ENCODE results near the gene MMEL1. TPM values are rescaled to one million over a fixed set of nuclear protein-coding genes. Genes with fewer than 3 reads are reported as not detected.

MMEL1 gene
- total and polyA plus RNA-seq, 2 of the 13 experiments (the other 11 are each of a cell fraction or from before 2014, with no cell fraction given) = 0.48 TPM; not detected in 1

DNA sequence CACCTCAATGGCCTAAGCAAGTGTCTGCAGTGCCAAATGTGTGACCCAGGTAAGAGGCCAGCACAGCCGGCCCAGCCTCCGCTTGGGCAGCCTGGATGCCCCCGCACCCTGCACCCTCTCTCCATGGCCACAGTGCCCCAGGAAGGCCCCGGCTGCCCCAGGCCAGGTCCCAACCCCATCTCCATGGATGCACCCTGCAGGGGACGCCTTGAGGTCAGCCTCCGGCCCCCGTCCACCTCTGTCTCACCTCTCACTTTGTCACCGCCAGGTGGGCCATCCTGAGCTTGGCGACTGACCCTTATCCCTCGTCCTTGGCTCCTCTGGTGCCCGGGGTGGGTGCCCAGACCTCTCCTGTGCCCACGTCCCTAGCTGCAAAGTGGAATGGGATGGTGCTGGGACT, 74.4 kb downstream of the MMEL1 start:
- ChIA-PET CTCF (ENCODE audit: low intra/inter-chr PET ratio, low total read pairs) (no interaction called here), POLR2A (no interaction called here)
- TF ChIP-seq SALL1 (CRISPR knock-in tag; IDR thresholded peaks at IDR 0.05) (no peak), ZNF264 (CRISPR knock-in tag; IDR thresholded peaks at IDR 0.05) (no peak), CC2D1A (CRISPR knock-in tag; IDR thresholded peaks at IDR 0.05) (no peak), ZMYM4 (CRISPR knock-in tag; IDR thresholded peaks at IDR 0.05) (no peak), SCMH1 (CRISPR knock-in tag; IDR thresholded peaks at IDR 0.05; ENCODE audit: borderline replicate concordance) (no peak), KLF11 (CRISPR knock-in tag; IDR thresholded peaks at IDR 0.05) (no peak), SIX4 (CRISPR knock-in tag; IDR thresholded peaks at IDR 0.05) (no peak), GFI1 (CRISPR knock-in tag; IDR thresholded peaks at IDR 0.05; ENCODE audit: borderline replicate concordance) (no peak), PHF20 (CRISPR knock-in tag; IDR thresholded peaks at IDR 0.05) (no peak), ZNF543 (CRISPR knock-in tag; IDR thresholded peaks at IDR 0.05) (no peak), KAT7 (CRISPR knock-in tag; IDR thresholded peaks at IDR 0.05; ENCODE audit: borderline replicate concordance) (no peak), RCOR2 (CRISPR knock-in tag; IDR thresholded peaks at IDR 0.05) (no peak)
- TF ChIP-seq, protein P1, sequence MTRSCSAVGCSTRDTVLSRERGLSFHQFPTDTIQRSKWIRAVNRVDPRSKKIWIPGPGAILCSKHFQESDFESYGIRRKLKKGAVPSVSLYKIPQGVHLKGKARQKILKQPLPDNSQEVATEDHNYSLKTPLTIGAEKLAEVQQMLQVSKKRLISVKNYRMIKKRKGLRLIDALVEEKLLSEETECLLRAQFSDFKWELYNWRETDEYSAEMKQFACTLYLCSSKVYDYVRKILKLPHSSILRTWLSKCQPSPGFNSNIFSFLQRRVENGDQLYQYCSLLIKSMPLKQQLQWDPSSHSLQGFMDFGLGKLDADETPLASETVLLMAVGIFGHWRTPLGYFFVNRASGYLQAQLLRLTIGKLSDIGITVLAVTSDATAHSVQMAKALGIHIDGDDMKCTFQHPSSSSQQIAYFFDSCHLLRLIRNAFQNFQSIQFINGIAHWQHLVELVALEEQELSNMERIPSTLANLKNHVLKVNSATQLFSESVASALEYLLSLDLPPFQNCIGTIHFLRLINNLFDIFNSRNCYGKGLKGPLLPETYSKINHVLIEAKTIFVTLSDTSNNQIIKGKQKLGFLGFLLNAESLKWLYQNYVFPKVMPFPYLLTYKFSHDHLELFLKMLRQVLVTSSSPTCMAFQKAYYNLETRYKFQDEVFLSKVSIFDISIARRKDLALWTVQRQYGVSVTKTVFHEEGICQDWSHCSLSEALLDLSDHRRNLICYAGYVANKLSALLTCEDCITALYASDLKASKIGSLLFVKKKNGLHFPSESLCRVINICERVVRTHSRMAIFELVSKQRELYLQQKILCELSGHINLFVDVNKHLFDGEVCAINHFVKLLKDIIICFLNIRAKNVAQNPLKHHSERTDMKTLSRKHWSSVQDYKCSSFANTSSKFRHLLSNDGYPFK (CRISPR knock-in tag; IDR thresholded peaks at IDR 0.05; ENCODE audit: borderline replicate concordance) = no peak
- ATAC-seq (no peak), DNase-seq (ENCODE audit: low spot score) (no peak), FAIRE-seq (no peak)
- Histone ChIP-seq H3K9ac (ENCODE audit: insufficient read depth, low read depth, low read length) (no peak overlapping the region), H3K4me2 (ENCODE audit: low read depth, low read length) (no peak overlapping the region), H3K27ac (ENCODE audit: extremely low read length, insufficient read depth, low read length) (no peak overlapping the region), H3K36me3 (replicated peaks in 1 of 2; ENCODE audit: control insufficient read depth in 1 of 2, insufficient read depth in 2 of 2, low read length in 2 of 2) (no peaks in the 10 kb centered on the region; a peak in 1 of 5 replicates), H3K9me3 (ENCODE audit: low read length) (no peaks in the 10 kb centered on the region), H3K4me3 (replicated peaks in 1 of 3; ENCODE audit: insufficient read depth in 1 of 3, low read depth in 2 of 3, low read length in 3 of 3) (no peak overlapping the region), H3K27me3 (ENCODE audit: control insufficient read depth in 1 of 2, insufficient read depth in 2 of 2, low read length in 2 of 2) (no peaks in the 10 kb centered on the region; a peak in 1 of 5 replicates), H4K20me1 (ENCODE audit: insufficient read depth, low read length) (0 out of 2 replicates have a peak, but pooled peaks cover 4% of the 10 kb centered on the region), H2AFZ (ENCODE audit: low read length) (no peak overlapping the region), H3K79me2 (ENCODE audit: insufficient read depth, low read length) (no peaks in the 10 kb centered on the region), H3K4me1 (ENCODE audit: insufficient read depth, low read length) (peaks cover 28% of the 10 kb centered on the region)
- BruUV-seq (replicated peaks) = no TSS peak
- intact Hi-C loops (cut with micrococcal nuclease; ENCODE audit: unreplicated experiment) = loop anchor here (5.0 kb wide), 1 partner anchor 74 kb away; the partner anchor contains the start of gene MMEL1
- 98% methylated on average over 9 of the region's 12 CpGs for WGBS (ENCODE audit: low lambda C conversion rate)
- in situ Hi-C loops (cut with HindIII; ENCODE audit: extremely low pct_ligation_motif_present, low pct_unique_long_range_greater_than_20kb) = no loop called here

Measured in HepG2 (cell line).